GM21737 (cell line): ENCODE results near the gene PEMT.
A peak's percentile ranks its signal among the peaks of the same experiment; 100 is the strongest.
"Not testable (repeated sequence)": the region's sequence is repeated elsewhere in the genome, so short reads cannot be mapped to it uniquely, and the experiment has no call there.

Source experiments
- ATAC-seq: cut with Tn5 transposase; IDR thresholded peaks from one replicate; pipeline ENCODE4 v1.9.1; 2021; ENCODE audit warnings: mild to moderate bottlenecking, moderate library complexity; ENCODE audit not compliant: unreplicated experiment

Gene PEMT

DNA sequence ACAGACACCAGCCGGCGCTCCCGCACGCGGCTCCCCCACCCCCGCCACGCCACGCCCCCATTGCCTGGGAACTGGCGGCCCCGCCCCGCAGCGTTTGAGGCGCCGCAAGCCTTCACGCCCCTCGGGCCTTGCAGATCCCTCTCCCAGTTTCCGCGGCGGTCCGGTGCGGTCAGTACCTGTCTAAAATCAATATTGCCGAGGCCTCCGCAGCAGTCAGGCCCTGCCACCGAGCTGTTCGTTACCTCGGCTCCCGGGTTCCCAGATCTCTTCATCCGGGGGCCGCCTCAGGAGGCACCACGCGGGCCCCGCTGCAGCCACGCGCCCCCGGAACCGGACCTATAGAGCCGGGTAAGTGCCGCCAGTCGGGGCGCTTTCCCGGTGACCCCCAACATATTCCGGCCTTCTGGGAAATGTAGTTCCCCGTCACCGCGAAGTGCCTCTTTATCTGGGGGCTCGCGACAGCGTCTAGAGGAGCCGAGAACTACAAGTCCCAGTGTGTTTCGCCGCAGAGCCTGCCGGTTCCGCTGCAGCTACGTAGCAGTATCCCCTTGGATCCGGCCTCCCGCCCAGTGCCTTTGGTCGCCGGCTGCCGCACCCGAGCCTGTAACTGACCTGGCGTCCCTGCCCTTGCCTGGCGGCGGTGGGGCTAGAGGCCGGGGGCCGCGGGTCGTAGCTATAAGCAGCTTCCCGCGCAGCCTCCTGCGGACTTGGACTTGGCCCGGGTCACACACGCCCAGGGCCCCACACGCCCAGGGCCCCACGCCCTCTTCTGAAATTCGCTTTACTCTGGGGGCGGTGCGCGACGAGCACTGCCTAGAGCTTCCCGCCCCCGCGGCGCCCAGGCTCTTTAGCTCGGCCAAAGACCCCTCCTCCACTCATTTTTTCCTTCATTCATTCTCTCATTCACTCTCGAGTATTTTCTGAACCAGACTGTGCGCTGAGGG lies at the start of gene PEMT:
TSS of gene PEMT (minus strand) at position 354 of the 944 bp plus-strand sequence. CDS start at position 272, 82 bp downstream.
- peak; percentile 90 for ATAC-seq

- not testable (repeated sequence) for ATAC-seq
Measured at GRCh38 chr17:17639661-17640270, 48.3 kb upstream of the PEMT start.

GRCh38 chr17:17638467-17638866 lies 47.0 kb upstream of the PEMT start:
- ATAC-seq = no peak

- ATAC-seq = no peak
Measured at GRCh38 chr17:17636272-17636885, 44.9 kb upstream of the PEMT start.

DNA sequence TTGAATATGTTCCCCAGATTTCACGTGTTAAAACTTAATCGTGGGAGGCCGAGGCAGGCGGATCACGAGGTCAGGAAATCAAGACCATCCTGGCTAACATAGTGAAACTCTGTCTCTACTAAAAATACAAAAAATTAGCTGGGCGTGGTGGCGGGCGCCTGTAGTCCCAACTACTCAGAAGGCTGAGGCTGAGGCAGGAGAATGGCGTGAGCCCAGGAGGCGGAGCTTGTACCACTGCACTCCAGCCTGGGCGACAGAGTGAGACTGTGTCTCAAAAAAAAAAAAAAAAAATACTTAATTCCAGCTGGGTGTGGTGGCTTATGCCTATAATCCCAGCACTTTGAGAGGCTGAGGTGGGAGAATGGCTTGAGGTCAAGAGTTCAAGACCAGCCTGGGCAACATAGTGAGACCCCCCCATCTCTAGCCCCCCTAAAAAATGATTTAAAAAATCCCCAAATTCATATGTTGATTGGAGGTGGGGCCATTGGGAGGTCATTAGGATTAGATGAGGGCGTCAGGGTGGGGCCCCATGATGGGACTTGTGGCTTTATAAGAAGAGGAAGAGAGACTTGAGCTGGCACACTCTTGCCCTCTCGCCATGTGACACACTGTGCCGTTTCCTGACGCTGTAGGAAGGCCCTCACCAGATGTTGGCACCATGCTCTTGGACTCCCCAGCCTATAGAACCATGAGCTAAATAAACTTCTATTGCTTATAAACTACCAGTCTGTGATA lies 44.2 kb upstream of the PEMT start:
- ATAC-seq = not testable (repeated sequence)

GRCh38 chr17:17635126-17635525 lies 43.6 kb upstream of the PEMT start:
- ATAC-seq = no peak

GRCh38 chr17:17633310-17633709 lies 41.8 kb upstream of the PEMT start:
- no peak for ATAC-seq

DNA sequence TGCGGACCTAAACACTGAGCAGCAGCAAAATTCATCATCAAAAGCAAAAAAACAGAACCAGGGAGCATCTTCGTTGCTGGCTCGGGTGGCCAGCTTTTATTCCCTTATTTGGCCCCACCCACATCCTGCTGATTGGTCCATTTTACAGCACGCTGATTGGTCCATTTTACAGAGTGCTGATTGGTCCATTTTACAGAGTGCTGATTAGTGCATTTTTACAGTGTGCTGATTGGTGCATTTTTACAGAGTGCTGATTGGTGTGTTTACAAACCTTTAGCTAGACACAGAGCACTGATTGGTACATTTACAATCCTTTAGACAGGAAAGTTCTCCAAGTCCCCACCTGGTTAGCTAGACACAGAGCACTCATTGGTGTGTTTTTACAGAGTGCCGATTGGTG lies 41.2 kb upstream of the PEMT start:
- ATAC-seq = not testable (repeated sequence)

GRCh38 chr17:17628388-17629008 lies 37.0 kb upstream of the PEMT start:
- ATAC-seq = no peak

DNA sequence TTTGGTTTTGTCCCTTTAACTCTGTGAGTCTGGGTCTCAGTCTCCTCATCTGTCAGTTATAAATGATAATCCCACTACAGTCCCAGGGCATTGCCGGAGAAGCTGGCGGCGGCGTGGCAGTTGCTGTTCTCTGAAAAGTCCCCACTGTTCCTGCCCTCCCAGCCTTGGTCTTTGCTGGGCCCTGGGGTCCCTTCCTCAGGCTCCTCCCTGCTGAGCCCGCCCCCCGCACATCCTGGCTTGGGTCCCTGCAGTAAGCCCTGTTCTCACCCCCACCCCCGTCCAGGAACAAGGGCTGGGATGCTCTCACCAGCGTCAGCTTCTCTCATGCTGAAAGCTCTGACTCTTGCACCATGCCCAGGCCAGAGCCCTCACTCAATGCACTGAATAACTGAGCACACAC lies 35.3 kb upstream of the PEMT start:
- no peak for ATAC-seq

- ATAC-seq = no peak
Measured at GRCh38 chr17:17626151-17626805, 34.8 kb upstream of the PEMT start.

DNA sequence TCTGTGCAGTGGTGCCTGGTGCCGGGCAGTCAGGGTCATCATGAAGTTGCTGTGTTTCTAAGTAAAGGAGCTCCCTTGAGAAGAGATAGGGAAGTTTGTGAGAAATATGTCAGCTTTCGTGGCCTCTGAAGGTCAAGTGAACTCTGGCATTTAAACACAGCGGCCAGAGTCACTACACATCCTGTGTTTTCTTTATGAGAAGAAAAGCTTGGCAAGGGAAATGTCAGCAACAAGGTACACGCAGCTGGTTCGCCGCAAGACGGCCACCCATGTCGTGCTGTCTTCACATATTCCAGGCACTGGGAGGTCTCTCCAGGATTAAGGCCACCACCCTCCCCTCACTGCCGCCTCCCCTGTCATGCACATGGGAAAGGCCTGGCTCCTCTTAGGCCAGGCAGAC lies 33.2 kb upstream of the PEMT start:
- ATAC-seq = no peak

GRCh38 chr17:17623904-17624303 lies 32.4 kb upstream of the PEMT start:
- ATAC-seq = no peak

- ATAC-seq = no peak
Measured at GRCh38 chr17:17621254-17621653, 29.7 kb upstream of the PEMT start.

DNA sequence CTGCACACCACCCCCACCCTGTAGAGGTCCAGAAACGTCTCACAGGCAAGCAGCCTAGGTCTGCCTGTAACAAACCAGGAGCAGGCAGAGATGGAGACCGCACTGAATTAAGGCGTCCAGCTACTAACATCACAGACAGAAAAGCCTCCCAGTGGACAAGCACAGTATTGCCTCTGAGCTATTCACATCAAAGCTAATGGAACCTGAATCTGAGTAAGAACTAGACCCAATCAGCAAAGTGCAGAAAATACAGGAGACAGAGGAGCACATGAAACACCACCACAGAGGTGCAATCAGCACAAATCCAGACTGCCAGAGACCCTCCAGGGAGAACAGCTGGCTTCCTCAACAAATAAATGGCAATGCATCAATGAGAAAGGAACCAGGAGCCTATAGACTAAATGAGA lies 22.2 kb upstream of the PEMT start:
- no peak for ATAC-seq

- no peak for ATAC-seq
Measured at GRCh38 chr17:17612085-17613022, 20.8 kb upstream of the PEMT start.

DNA sequence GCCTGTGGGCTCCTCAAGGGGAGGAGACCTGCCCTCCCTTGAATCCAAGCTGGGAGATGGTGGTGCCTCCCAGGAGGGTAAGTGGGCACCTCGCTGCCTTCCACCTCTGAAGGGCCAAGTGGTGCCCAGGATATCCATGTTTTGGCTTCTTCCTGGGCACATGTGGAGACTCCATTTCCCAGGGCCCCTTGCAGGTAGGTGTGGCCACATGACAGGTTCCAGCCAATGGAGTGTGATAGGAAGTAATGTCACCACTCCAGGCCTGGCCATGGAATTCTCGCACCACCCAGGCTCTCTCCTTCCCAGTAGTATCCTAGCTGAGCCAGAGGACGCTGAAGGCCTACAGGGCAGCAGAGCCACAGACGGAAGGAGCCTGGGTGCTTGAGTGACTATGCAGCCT lies 17.6 kb upstream of the PEMT start:
- no peak for ATAC-seq

GRCh38 chr17:17606416-17607000 lies 15.0 kb upstream of the PEMT start:
- no peak for ATAC-seq

DNA sequence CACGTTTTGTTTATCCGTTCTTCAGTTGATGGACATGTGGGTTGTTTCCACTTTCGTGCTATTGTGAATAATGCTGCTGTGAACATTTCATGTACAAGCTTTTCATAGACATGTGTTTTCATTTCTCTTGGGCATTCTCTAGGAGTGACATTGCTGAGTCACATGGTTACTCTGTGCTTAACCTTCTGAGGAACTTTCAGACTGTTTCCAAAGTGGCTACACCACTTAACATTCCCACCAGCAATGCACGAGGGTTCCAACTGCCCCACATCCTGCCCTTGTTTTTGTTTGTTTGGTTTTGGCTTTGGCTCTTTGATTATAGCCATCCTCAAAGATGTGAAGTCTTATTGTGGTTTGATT lies 14.2 kb upstream of the PEMT start:
- no peak for ATAC-seq
